NCI-H1694 treated with DMSO at 0.1 percent for 48 hours (cell line): ENCODE data around the gene USP2.

ENCODE experiments used
- DNase-seq: peaks from one replicate; lab custom pipeline; 2025; lab: John Stamatoyannopoulos, UW

USP2 gene

DNA sequence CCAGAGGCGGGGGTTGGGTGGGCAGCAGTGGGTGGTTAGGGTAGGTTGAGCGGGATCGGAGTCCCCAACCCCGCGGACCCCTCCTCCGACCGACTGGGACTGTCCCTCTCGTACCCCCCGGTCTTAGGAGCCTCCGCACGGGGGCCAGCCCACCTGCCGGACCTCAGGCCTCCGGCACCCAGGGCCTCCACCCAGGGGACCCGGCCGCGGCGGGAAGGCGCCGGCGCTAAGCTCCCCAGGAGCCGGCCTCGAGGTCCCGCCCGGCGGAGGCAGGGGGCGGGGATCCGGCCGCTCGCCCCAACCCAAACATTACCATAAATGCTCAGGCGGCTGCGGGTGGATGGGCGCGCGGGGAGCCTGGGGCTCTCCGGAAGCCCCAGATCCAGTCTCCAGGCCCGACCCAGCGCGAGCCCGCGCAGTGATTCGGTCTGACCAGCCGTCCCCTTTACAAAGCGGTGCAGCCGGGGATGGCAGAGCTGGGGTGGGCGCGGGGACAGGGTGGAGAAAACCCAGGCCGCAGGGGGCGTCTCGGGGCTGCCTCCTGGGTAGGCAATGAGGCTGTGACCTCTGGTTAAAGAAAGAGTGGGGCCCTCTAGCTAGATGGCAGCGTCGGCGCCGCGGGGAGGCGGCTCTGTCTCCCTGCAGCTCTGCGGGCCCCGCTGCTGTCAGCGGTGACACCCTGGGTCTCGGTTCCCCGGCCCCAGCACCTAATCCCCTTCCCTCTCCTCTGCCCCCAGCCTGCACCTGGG is 60.5 kb downstream of the USP2 start:
- no peak for DNase-seq

DNA sequence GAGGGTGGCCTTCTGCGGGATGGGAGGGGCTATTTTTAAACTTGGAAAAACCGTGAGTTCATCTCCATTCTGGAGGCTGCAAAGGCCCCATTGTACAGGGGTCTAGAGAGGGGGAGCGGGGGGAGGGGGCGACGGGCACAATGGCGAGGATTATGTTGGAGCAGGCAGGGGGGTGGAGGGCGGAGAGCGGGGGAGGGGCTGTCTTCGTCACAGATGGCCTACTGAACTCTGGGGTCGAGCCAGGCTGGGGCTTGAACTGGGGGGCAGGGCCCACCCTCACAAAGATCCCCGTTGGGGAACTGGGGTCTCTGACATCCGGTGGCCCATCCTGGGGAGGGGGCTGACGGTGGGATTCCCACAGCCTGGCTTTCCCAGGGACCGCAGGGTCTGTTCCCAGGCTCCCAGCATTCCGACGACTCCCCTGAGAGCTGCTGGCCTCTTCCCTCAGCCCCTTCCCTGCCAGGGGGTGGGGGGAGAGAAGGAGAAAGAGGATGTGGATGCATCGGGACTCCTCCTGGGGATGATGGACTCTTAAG is 61.2 kb downstream of the USP2 start:
- DNase-seq = no peak

DNA sequence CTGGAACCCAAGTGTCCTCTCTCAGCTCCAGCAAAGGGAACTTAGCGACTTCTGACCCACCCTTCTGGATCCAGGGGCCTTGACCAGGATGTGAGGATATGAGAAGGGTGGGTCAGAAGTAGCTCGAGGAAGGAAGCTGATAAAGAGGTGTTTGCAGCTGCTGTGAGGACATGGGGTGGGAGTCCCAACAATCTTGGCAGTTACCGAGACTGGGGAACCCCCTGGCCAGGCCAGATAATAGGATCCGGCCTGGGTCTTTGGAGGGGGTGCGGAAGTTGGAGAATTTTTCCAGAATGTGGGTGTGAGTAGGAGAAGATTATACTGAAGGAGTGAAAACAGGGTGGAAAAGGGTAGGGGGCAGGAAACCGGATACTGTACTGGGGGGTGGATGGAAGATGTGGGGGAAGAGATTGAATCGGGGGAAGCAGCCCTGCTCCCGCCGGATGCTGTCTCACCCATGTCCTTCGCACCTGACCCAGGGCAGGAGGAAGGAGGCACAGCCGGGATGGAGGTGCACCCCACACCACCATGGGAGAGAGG is 61.7 kb downstream of the USP2 start:
- no peak for DNase-seq

DNA sequence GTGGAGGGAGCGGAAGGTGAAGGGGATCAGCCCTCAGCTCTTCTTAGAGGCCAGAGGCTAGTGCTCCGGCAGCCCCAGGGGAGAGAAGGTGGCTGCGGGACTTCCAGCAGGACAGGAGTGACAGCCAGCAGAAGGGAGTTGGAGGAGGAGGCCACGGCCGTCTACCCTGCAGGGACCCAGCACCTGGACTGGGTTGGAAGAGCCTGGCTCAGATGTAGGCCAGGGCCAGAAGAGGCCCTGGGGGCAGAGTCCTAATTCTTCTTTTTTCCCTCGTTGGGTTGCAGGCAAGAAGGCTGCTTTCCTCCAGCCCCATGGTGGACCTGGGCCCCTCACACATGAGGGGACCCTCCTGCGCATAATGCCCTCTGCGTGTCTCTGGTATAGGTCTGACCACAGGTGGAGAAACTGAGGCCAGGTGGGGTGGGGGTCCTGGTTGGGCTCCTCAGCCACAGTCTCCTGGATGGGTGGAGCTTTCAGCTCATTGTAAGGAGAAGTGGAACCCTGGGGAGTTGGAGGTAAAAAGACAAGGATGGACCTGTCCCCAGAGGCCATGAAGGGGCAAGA is 62.3 kb downstream of the USP2 start:
- DNase-seq = no peak

DNA sequence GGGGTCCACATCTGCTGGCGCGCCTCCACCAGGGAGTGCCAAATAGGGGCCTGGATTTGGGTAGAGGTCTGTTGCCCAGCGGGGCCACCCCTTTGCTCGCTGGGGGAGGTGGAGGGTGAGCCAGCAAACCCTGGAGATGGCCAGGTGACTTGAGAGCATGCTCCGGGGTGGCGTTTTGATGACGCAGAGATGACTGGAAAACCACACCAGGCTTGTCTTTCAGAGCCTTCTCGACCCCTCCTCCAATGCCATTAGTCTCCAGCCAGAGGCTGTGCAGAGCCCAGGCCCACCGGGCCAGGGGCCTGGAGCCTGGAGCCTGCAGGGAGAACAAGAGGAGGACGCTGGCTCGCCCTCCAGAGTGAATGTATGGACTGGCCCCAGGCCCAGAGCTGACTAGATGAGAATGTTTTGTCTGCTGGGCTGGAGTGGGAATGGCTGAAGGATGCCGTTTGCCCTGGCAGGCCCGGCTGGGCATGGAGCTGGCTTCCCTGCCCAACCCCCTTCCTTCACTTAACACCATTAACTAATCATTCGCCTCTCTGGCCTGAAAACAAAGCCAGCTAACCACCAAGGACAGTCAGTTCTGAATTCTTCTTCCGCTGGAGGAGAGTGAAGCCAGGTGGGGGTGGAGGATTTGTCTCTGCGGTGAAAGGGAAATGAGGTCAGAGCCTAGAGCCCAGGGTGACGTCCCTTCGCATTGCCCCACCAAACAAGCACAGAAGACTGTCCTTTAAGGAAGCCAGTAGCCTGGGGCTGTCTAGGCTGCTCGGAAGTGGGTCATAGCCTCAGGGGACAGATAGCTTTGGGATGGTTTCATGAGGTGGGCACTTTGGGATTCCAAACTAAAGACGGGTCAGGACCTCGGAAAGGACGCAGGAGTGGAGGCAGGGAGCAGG is 63.0 kb downstream of the USP2 start:
- no peak for DNase-seq

DNA sequence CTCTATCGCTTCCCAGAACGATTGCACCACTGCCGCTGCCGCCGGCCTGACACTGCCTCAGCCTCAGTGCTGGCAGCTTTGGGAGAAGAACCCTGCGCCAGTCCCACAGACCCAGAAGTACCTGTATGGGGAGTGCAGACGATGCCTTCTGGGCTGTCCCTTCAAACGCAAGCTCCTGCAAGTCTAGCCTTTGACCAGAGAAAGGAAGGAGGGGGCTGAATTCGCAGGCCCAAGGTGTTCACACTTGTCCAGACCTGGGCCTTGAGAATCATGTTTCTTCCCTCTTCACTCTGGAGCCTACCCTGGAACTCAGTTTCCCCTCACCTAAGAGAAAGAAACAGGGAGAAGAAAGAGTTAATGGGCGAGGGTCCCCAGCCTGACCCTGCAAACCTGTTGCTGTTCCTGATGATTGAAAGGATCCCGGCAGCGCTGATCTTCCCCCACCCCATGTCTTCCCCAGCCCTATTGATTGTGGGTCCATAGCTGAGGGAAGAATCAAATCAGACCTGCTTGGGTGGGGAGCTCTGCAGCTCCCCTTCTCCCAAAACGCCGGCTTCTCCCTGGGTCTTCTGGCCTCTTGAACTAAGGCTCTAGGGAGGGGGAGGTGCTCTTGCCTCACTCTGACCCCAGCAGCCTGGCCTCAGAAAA is 63.8 kb downstream of the USP2 start:
- no peak for DNase-seq

DNA sequence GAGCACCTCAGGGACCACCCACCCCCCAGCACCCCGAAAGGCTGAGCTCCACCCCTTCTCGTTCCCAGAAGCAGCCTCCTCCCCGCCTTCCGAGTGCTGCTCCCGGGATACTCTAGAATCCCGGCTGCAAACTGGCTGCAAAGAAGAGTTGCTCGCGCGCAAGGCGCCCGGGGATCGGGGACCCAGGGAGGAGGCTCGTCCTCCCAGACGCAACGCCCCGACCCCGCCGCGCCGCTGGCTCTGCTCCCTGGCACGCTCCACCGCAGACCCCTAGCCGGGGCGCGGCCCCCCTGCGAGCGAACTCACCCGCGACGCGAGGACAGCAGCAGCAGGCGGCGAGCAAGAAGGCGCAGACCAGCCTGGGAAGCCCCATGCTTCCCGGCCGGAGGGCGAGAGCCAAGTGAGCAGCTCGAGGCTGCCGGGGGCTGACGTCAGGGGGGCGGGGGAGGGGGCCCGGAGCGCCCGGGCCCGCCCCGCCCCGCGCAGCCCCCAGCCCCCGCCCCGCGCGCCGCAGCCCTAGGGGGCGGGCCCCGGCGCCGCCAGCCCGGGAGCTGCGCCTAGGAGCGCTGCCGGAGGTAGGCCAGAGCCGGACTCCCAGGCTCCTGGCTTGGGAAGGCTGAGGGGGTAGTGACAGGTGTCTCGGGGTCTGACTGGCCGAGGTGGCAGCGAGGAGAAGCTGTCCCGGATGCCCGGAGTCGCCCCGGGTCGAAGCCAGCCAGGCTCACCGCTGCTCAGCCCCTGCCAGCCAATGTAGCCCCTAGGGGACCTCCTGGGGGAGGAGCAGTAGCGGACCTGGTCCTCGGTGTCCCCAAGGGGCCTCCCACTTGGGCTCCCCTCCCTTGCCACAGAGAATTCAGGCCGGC is 64.5 kb downstream of the USP2 start, which contains the start of gene MCAM:
TSS of gene MCAM (minus strand) at position 402 of the 863 bp plus-strand sequence. CDS start at position 373, 29 bp downstream.
- no peak for DNase-seq

DNA sequence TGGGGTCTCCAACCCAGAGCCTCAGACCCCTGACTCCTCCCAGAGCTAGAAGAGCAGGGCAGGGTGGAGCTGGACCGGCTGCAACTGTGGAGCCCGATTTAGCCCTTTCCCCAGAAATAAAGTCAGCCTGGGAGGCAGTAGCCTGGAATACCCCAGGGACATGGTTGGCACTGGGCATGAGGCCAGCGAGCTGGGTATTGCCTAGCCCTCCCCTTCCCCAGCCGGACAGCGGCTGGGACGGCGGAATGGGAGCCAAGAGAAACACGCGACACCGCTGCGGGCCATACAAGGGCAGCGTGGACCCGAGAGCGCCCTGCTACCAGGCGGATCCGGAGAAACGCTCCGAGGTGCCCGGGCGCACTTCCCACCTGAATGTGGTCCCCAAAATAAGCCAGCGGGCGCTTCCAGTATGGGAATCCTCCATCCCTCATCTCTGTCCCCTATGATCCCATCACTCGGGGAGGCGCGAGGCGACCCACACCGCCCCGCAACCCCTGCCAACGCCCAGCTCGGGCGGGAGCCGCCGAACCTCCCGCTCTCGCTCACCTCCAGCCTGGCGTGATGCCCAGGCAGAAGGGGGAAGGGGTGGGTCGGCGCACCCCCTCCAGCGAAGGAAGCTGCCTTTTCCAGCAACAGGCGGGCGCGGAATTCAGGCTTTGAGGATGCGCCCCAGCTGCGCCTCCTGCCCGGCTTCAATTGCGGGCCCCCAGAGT is 65.3 kb downstream of the USP2 start:
- no peak for DNase-seq

DNA sequence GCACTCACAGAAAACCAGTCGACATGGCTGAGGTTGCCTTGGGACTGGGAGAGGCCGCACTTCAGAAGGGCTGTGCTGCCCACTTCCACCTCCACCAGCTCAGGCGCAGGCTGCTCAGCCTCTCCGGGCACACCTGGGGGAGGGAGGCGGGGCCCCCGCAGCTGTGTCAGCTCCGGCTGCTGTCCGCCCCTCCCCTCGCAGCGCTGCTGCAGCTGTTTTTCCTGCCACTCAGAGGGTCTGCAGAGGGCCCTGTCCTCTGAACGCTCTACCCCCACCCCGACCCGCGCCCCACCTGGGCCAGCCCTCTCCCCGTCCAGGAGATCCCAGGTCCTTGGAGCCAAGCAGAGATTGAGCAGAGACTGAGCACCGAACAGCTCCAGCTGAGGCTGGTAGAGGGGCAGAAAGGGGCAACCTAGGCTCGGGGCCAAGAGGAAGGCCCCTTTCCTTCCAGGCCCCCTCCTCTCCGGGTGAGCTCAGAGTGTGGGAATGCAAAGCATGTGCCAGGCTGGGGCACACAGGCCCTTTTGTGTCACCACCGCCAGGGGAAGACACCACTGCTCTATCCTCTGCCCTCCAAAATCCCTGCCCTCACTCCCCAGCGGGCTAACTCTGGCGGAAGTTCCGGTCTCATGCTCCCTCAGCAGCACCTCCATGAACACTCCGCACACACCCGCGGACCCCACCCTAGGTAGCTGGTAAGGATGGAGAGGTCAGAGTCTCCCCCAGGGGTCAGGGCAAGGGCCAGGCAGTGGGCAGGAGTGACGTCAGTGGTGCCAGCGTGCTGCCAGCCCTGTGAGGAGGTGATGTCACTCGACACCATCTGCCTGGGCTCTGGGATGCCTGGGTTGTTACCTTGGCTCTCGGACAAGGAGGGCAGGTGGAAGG is 66.1 kb downstream of the USP2 start:
- DNase-seq = no peak

DNA sequence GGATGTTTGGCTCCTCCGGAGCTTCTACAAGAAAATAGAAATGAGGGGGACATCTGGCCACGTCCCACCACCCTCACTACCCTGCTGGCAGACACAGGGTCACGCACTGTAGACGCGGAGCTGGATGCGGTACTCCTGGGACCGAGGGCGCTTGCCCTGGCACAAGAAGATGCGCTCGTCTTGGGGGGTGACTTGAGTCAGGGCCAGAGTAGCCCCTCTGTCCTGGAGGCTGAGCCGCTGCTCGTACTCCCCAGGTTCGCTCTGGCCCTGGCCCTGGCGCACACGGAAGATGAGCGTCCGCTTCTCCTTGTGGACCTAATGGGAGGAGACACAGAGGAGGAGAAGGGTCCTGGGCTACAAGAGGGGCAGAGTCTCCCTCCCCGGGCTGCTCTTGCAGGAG is 66.8 kb downstream of the USP2 start:
- DNase-seq = no peak

DNA sequence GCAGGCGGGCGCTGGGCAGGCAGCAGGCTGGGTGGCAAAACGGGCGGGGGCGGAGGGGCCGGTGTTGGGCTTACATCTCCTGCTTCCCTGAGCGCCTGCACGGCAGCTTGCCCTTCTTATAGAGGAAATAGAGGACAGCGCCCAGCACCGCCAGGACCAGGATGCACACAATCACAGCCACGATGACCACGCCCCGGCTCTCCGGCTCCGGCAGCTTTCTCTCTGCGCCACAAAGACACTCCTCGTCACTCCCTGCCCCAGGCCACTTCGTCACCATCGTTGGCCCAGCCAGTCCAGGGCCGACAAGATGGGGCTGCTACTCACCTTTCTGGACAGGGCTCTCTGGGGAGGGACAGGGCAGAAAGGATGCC is 70.8 kb downstream of the USP2 start:
- DNase-seq = no peak

DNA sequence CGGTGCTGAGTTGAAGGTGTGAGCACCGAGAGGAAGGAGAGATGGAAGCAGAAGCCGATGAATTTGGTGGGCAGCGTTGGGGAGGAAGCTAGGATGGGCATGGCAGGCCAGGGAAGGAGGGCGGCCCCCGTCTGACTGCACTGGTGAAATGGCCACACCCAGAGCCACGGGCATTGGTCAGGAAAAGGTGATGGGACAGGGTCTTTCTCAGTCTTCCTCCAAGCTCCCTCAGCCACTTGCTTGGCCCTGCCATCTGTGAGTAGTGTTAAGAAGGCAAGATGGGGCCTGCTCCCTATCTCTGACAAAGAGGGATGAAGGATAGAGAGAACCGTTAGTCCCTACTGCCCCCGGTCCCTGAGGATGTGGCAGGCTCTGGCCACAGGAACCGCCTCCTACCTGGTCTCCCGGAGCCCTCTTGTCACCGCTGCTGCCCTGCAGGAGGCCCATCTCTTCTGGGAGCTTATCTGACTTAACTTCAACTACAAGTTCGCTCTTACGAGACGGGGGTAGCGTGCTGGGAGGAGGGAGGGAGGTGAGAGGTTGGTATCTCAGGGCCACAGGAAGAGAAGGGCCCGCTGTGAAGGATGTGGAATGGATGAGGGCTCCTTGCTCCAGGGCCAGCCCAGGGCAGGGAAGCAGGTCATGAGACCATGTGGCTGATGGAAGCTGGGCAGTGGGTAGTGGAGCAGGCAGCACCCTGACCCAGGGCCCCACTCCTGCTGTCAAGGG is 71.4 kb downstream of the USP2 start:
- DNase-seq = no peak

DNA sequence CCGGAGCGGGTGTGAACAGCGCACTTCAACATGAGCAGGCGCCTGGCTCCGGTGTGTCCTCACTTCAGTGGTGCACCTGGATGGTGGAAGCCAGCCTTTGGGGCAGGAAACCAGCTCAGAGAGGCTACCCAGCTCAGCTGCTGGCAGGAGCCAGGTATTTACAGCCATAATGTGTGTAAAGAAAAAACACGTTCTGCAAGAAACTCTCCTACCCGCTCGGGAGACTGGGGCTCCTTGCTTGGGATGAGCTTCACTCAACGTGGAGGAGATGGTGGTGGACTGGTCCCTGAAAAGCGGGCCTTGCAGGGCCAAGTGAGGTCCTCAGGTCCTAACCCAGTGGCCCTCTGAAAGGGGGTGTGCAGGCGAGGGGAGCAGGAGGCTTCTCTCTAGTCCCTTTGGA is 72.1 kb downstream of the USP2 start:
- no peak for DNase-seq

DNA sequence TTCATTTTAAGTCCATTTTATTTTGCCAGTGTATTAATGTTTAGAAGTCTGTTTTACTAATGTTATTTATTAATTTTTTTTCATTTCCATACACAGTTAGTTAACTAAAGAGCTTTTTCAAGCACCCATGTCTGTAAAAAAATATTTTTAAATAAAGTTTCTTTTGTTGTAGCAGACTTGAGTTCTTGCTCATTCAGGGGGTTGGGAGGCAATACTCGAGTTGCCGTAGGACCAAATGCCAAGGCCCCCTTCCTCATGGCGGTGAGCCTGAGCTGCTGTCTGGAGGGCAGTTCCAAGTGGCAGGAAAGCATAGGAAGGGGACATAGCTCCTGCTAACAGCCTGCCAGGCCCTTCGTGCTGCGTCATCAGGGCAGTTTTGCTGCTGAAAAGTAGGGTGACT is 73.5 kb downstream of the USP2 start:
- no peak for DNase-seq

DNA sequence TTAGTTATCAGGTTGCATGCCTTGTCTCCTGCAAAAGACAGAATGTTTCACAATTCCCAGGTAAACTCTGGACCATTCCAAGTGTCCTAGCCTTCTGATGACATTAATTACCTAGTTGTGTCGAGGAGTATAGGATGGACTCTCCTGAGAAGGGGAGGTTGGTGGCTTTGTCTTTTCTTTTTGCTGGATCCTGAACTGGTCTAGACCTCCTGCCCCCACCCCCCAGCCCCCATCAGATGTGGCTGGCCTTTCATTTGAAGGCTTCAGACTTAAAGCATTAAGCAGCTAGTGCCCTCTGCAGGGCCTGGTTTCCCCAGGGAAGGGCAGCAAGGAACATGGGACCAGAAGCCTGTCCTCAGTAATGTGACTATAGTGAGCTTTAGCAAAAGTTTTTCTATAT is 74.3 kb downstream of the USP2 start:
- no peak for DNase-seq

DNA sequence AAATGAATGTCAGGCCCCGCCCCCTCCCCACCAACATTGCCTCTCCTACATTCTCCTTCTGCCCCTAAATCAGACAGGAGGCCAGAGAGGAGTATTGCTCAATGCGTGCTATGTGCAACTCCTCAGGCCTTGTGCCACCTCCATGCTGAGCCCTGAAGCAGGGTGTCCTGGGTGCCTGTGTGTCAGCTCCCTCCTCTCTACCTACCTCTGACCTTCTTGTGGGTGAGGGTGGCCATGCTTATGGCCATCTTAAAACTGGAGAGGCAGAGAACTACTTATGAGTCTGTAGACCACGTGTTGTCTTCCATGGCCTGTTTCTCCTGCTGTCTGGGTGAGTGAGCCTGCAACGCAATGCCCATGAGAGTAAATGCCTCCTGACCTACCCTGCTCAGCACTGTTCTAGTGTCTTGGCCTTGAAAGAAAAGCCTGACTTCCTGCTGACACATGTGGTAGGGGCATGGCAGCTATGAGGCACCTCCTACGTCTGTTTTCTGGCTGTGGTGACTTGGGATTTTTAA is 75.1 kb downstream of the USP2 start:
- DNase-seq = no peak

DNA sequence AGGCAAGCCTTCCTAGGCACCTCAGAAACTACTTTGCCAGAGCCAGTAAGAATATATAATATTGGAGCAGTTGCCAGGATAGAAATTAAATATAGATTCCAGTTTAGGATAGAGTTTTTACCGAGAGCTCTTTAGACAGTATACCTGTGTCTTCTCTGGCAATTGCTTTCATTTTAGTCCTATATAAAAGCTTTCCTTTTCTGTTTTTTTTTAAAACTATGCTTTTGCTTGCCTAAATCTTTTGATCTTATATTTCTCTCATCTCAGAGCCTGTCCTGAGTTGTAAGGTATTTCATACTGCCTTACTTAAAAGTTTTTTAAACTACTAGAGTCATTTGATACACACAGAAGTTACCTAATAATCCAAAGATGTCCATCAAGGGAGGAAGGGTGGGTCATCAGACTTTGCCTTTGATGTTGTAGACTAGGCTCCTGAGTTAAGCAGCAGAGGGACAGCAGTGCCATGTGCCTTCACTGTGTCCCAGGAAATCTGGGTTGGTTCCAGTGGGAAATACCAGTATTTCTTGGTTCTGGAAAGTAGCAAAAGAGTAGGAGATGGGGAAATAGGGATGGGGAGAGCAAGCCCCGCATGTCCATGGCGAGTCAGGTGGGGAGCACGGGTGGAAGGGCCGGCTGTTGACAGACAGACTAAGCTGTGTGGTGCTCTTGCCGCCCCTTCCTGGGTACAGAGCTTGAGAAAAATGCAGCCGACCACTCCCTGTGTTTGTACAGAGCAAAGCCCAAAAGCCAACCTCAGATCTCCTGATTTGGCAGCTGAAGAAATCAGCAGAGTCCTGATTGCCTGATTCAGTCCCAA is 75.7 kb downstream of the USP2 start:
- no peak for DNase-seq
